SU-DHL-6 (cell line): Measurements from ENCODE around the gene THRA.

Experiments
- H2AFZ ChIP-seq: fragments of 200-600 bp; sonication (generic); 2 replicates; pipeline ENCODE4 v1.6.1; 2014; ENCODE audit warnings: low read depth, mild to moderate bottlenecking, moderate library complexity, mixed read lengths, antibody characterized with exemption, low read length; ENCODE audit not compliant: severe bottlenecking
- H3F3A ChIP-seq: fragments of 200-600 bp; shearing (Covaris generic); 2 replicates; pipeline ENCODE4 v1.6.0; 2016; ENCODE audit warnings: antibody characterized with exemption, mild to moderate bottlenecking; ENCODE audit not compliant: insufficient read depth
- H3K27ac ChIP-seq: fragments of 200-600 bp; sonication (generic); 2 replicates; pipeline ENCODE4 v1.5.1; 2016; ENCODE audit warnings: low read depth, mild to moderate bottlenecking, low read length, moderate library complexity, mixed read lengths
- H3K27me3 ChIP-seq: fragments of 200-600 bp; sonication (generic), shearing (Covaris generic); 2 replicates; pipeline ENCODE4 v1.6.0; 2014; ENCODE audit warnings: mild to moderate bottlenecking, low read length
- H3K36me3 ChIP-seq: fragments of 200-600 bp; sonication (generic); 2 replicates; pipeline ENCODE4 v1.6.1; 2014; ENCODE audit warnings: mild to moderate bottlenecking, low read length, mixed read lengths
- H3K4me2 ChIP-seq: fragments of 300-600, 200-600 bp; shearing (Covaris generic), sonication (generic); 2 replicates; pipeline ENCODE4 v1.6.0; 2014; ENCODE audit warnings: low read length, low read depth, mild to moderate bottlenecking; ENCODE audit not compliant: poor library complexity, severe bottlenecking
- H3K4me3 ChIP-seq: fragments of 200-600 bp; sonication (generic); 2 replicates; pipeline ENCODE4 v1.5.1; 2014; ENCODE audit warnings: antibody characterized with exemption, low read length, mild to moderate bottlenecking, mixed read lengths; ENCODE audit not compliant: insufficient read depth, poor library complexity, severe bottlenecking
- H3K79me2 ChIP-seq: fragments of 200-600 bp; sonication (generic); 2 replicates; pipeline ENCODE4 v1.6.1; 2014; ENCODE audit warnings: mild to moderate bottlenecking, low read length, moderate library complexity; ENCODE audit not compliant: insufficient read depth
- H3K9ac ChIP-seq: fragments of 200-600 bp; sonication (generic); 2 replicates; pipeline ENCODE4 v1.7.0; 2014; ENCODE audit warnings: mild to moderate bottlenecking, low read length
- H3K9me2 ChIP-seq: fragments of 200-600 bp; sonication (generic); replicated peaks from 2 replicates; pipeline ENCODE4 v1.6.1; 2014; ENCODE audit warnings: low read length; ENCODE audit not compliant: insufficient read depth
- H3K9me3 ChIP-seq: fragments of 200-600 bp; sonication (generic); 2 replicates; pipeline ENCODE4 v1.6.1; 2014; ENCODE audit warnings: low read length, mixed read lengths; ENCODE audit not compliant: insufficient read depth
- H4K20me1 ChIP-seq: fragments of 200-600 bp; sonication (generic); 2 replicates; pipeline ENCODE4 v1.6.1; 2014; ENCODE audit warnings: low read depth, mild to moderate bottlenecking, antibody characterized with exemption, low read length, moderate library complexity, mixed read lengths
- EZH2phosphoT487 ChIP-seq: fragments of 200-600 bp; sonication (generic), shearing (Covaris generic); conservative IDR thresholded peaks from 2 replicates; pipeline ENCODE4 v1.6.1; 2018; ENCODE audit warnings: mild to moderate bottlenecking, antibody characterized with exemption, low read length, moderate library complexity, mixed read lengths
- TF ChIP-seq, protein P1 (sequence below): fragments of 200-600 bp; sonication (generic); IDR thresholded peaks from one replicate; pipeline ENCODE4 v1.5.1; 2017; ENCODE audit warnings: antibody characterized with exemption, mild to moderate bottlenecking, low read length, moderate library complexity; ENCODE audit not compliant: insufficient read depth, poor library complexity, severe bottlenecking

THRA gene

DNA sequence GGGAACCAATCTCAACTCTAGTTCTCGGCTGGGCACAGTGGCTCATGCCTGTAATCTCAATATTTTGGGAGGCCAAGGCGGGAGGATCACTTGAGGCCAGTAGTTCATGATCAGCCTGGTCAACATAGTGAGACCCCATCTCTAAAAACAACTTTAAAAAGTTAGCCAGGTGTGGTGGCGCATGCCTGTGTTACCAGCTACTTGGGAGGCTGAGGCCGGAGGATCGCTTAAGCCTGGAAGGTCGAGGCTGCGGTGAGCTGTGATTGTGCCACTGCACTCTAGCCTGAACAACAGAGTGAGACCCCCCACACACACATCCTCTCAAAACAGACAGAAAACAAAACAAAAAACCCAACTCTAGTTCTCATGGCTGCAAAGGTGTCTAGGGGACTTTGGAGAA lies 4.9 kb downstream of the THRA start:
- H3K27me3 ChIP-seq, result no peaks in the 10 kb centered on the region
- TF ChIP-seq, protein P1, sequence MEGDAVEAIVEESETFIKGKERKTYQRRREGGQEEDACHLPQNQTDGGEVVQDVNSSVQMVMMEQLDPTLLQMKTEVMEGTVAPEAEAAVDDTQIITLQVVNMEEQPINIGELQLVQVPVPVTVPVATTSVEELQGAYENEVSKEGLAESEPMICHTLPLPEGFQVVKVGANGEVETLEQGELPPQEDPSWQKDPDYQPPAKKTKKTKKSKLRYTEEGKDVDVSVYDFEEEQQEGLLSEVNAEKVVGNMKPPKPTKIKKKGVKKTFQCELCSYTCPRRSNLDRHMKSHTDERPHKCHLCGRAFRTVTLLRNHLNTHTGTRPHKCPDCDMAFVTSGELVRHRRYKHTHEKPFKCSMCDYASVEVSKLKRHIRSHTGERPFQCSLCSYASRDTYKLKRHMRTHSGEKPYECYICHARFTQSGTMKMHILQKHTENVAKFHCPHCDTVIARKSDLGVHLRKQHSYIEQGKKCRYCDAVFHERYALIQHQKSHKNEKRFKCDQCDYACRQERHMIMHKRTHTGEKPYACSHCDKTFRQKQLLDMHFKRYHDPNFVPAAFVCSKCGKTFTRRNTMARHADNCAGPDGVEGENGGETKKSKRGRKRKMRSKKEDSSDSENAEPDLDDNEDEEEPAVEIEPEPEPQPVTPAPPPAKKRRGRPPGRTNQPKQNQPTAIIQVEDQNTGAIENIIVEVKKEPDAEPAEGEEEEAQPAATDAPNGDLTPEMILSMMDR, result no peak
- no peak for TF ChIP-seq EZH2phosphoT487
- H3K9me2 ChIP-seq, result no peaks in the 10 kb centered on the region
- no peak overlapping the region for H3K27ac ChIP-seq
- H3K79me2 ChIP-seq, result no peaks in the 10 kb centered on the region
- no peak overlapping the region for H3K4me3 ChIP-seq
- no peak overlapping the region for H2AFZ ChIP-seq
- no peaks in the 10 kb centered on the region for H3K9me3 ChIP-seq
- H3K9ac ChIP-seq, result no peak overlapping the region
- H3K36me3 ChIP-seq, result no peaks in the 10 kb centered on the region
- no peak overlapping the region for H3K4me2 ChIP-seq
- H4K20me1 ChIP-seq, result no peaks in the 10 kb centered on the region
- H3F3A ChIP-seq, result no peaks in the 10 kb centered on the region

DNA sequence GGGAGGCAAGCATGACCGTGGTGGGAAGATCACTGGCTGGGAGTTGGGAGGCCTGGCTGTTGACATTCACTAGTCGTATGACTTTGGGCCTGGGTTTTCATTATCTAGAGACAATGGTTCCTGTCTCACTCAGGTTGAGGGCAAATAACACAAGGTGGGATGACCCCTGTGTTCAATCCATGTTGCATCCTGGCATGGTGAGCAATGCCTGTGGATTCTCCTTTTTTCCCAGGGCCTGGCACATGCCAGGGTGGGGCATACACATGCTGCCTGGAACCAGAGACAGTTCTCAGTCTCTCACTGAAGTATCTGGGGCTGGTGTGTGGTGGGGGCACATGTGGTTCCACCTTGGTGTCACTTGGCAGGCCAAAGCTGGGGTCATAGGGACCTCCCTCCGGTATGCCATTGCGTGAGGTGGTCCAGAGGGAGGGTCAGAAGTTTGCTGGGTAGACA lies 5.4 kb downstream of the THRA start:
- no peaks in the 10 kb centered on the region for H3K9me3 ChIP-seq
- H3K4me3 ChIP-seq, result no peak overlapping the region
- no peak overlapping the region for H3K27ac ChIP-seq
- H3K36me3 ChIP-seq, result no peaks in the 10 kb centered on the region
- no peaks in the 10 kb centered on the region for H4K20me1 ChIP-seq
- TF ChIP-seq, protein P1, result no peak
- TF ChIP-seq EZH2phosphoT487, result no peak
- H3K79me2 ChIP-seq, result no peaks in the 10 kb centered on the region
- no peaks in the 10 kb centered on the region for H3K9me2 ChIP-seq
- no peaks in the 10 kb centered on the region for H3K27me3 ChIP-seq
- H3K9ac ChIP-seq, result no peak overlapping the region
- H2AFZ ChIP-seq, result no peak overlapping the region
- no peaks in the 10 kb centered on the region for H3F3A ChIP-seq
- no peak overlapping the region for H3K4me2 ChIP-seq

DNA sequence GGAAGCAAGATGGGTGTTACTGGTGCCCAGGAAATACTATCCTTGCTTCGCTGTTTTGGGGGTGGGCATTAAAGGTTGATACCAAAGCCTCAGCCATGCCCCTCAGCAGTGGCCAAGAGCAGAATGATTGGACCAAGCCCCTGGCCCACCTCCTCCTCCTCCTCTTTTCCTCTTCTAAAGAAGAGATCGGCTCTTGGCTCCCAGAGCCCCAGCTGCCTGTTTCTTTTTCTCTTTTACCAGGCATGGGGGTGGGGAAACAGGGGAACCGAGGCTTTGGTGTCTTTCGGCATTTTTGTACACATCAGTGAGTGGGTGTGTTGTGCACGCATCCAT lies 5.8 kb downstream of the THRA start:
- Histone ChIP-seq H3K4me2 (peak overlapping the region; percentile 13), H3K9ac (no peak overlapping the region), H3K36me3 (no peaks in the 10 kb centered on the region), H2AFZ (peak overlapping the region; percentile 57), H3K9me2 (no peaks in the 10 kb centered on the region), H3K9me3 (no peaks in the 10 kb centered on the region), H3K4me3 (no peak overlapping the region), H4K20me1 (no peaks in the 10 kb centered on the region), H3K27ac (no peak overlapping the region), H3F3A (no peaks in the 10 kb centered on the region), H3K79me2 (no peaks in the 10 kb centered on the region), H3K27me3 (no peaks in the 10 kb centered on the region)
- TF ChIP-seq, protein P1, result no peak
- no peak for TF ChIP-seq EZH2phosphoT487
